HepG2 (cell line): Measurements from ENCODE around the gene CBX5. TPM values are rescaled to one million over a fixed set of nuclear protein-coding genes. Genes with fewer than 3 reads are reported as not detected.

Experiments used
- ASH2L ChIP-seq: fragments of 300-600, 200-600 bp; sonication (generic); IDR thresholded peaks from 2 replicates; pipeline ENCODE4 v1.7.0; 2017; ENCODE audit warnings: low read depth, mild to moderate bottlenecking, moderate library complexity, mixed read lengths, low read length; ENCODE audit not compliant: insufficient read length
- EZH2 ChIP-seq: conservative IDR thresholded peaks from 2 replicates; pipeline ENCODE4 v1.6.1; 2012; ENCODE audit warnings: mild to moderate bottlenecking, low read depth, low read length, moderate library complexity
- KDM5A ChIP-seq: fragments of 200-600 bp; sonication (generic); IDR thresholded peaks from 2 replicates; pipeline ENCODE4 v1.7.0; 2018; ENCODE audit warnings: antibody characterized with exemption, mild to moderate bottlenecking, low read length, borderline replicate concordance
- KLF6 ChIP-seq: IDR thresholded peaks from 2 replicates; pipeline ENCODE4 v1.8.0; 2016; ENCODE audit warnings: missing biosample characterization, missing genetic modification reagents
- NFYC ChIP-seq: IDR thresholded peaks from 2 replicates; pipeline ENCODE4 v1.6.1; 2016; ENCODE audit warnings: missing genetic modification reagents, missing compliant biosample characterization
- POLR2G ChIP-seq: fragments of 200-400 bp; formaldehyde crosslinking; IDR thresholded peaks from 2 replicates; pipeline ENCODE4 v1.6.1; 2018; ENCODE audit warnings: mild to moderate bottlenecking, low read depth, low read length, moderate library complexity
- RFXAP ChIP-seq: sonication (generic); formaldehyde crosslinking; IDR thresholded peaks from 2 replicates; pipeline ENCODE4 v1.4.0; 2020; ENCODE audit warnings: missing genetic modification reagents, borderline replicate concordance
- TARDBP ChIP-seq: sonication (generic); formaldehyde crosslinking; IDR thresholded peaks from 2 replicates; pipeline ENCODE4 v1.8.0; 2022; ENCODE audit warnings: mild to moderate bottlenecking, missing genetic modification reagents
- TBP ChIP-seq: sonication (generic); formaldehyde crosslinking; IDR thresholded peaks from 2 replicates; pipeline ENCODE4 v1.5.0; 2020; ENCODE audit warnings: missing genetic modification reagents
- ZNF274 ChIP-seq: sonication (generic); formaldehyde crosslinking; IDR thresholded peaks from 2 replicates; pipeline ENCODE4 v1.5.1; 2020; ENCODE audit warnings: mild to moderate bottlenecking, missing genetic modification reagents
- ZNF816 ChIP-seq: sonication (generic); formaldehyde crosslinking; IDR thresholded peaks from 2 replicates; pipeline ENCODE4 v1.8.0; 2022; ENCODE audit warnings: missing genetic modification reagents, mild to moderate bottlenecking, borderline replicate concordance
- polyA plus RNA-seq, 8 experiments: library from polyadenylated mRNA; depleted of rRNA in 3 of 8; stranded (reverse) in 7 of 8; unstranded in 1 of 8; fragments of >200 nt; fragmentation: Illumina TruSeq in 4 of 8; extraction: Trizol in 4 of 8; gene quantifications; 2 replicates each; pipeline versions ENCODE4 v1.2.1 to v1.2.3, GENCODE V29; 2011 to 2016; ENCODE audit warnings: low read depth in 4 of 8, missing spikeins in 1 of 8, mixed read lengths in 1 of 8; ENCODE audit not compliant: insufficient read depth in 1 of 8
- total RNA-seq, 5 experiments: library from RNA; depleted of rRNA; stranded (reverse); fragments of >200 nt; fragmentation: Illumina TruSeq; extraction: Trizol; gene quantifications; 2 replicates each; pipeline ENCODE4 v1.2.3, GENCODE V29; 2016; ENCODE audit warnings: low read depth in 1 of 5
- TF ChIP-seq, protein P1 (sequence below): sonication (generic); formaldehyde crosslinking; IDR thresholded peaks from 2 replicates; pipeline ENCODE4 v1.5.0; 2020; ENCODE audit warnings: missing genetic modification reagents, mild to moderate bottlenecking, borderline replicate concordance
- TF ChIP-seq, protein P2 (sequence below): IDR thresholded peaks from 2 replicates; pipeline ENCODE4 v1.6.1; 2012; ENCODE audit warnings: inconsistent platforms
- TF ChIP-seq, protein P3 (sequence below): sonication (generic); formaldehyde crosslinking; IDR thresholded peaks from 2 replicates; pipeline ENCODE4 v1.4.0; 2020; ENCODE audit warnings: mild to moderate bottlenecking, missing genetic modification reagents
- TF ChIP-seq, protein P4 (sequence below): sonication (generic); formaldehyde crosslinking; IDR thresholded peaks from 2 replicates; pipeline ENCODE4 v1.4.0; 2020; ENCODE audit warnings: missing genetic modification reagents
- TF ChIP-seq, protein P5 (sequence below): sonication (generic); formaldehyde crosslinking; IDR thresholded peaks from 2 replicates; pipeline ENCODE4 v1.5.1; 2020; ENCODE audit warnings: mild to moderate bottlenecking, missing genetic modification reagents, moderate library complexity
- TF ChIP-seq, protein P6 (sequence below): sonication (generic); formaldehyde crosslinking; IDR thresholded peaks from 2 replicates; pipeline ENCODE4 v1.5.0; 2020; ENCODE audit warnings: mild to moderate bottlenecking, missing genetic modification reagents, borderline replicate concordance
- TF ChIP-seq, protein P7 (sequence below): sonication (generic); formaldehyde crosslinking; IDR thresholded peaks from 2 replicates; pipeline ENCODE4 v1.4.0; 2020; ENCODE audit warnings: missing genetic modification reagents

The CBX5 gene
- total and polyA plus RNA-seq, 2 of the 13 experiments (the other 11 are each of a cell fraction or from before 2014, with no cell fraction given) = 16.0 to 22.2 TPM

DNA sequence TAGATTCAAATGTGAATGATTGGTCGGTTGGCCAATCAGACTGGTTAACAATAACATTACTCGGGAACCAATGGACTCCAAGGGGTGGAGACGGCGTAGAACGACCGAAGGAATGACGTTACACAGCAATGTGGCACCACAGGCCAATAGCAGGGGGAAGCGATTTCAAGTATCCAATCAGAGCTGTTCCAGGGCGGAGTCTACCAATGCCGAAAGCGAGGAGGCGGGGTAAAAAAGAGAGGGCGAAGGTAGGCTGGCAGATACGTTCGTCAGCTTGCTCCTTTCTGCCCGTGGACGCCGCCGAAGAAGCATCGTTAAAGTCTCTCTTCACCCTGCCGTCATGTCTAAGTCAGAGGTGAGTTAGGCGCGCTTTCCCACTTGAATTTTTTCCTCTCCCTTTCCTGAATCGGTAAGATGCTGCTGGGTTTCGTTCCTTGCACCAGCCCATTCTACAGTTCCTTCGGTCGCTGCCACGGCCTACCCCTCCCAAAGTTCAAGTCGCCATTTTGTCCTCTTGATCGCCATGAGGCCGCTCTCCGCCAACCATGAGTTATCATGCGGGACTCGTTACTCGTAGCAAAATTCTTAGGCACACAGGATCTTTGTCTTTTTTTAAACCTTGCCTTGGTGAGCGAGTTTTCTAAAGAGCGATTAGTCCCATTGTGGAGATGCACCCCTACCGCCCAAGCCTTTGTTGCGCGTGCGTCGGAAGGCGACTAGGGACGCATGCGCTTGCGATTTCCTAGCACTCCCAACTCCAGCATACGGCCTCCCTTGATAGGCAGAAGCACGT lies 742 bp upstream of the CBX5 start, which contains the start of gene HNRNPA1 (continued):
- TF ChIP-seq, protein P1, sequence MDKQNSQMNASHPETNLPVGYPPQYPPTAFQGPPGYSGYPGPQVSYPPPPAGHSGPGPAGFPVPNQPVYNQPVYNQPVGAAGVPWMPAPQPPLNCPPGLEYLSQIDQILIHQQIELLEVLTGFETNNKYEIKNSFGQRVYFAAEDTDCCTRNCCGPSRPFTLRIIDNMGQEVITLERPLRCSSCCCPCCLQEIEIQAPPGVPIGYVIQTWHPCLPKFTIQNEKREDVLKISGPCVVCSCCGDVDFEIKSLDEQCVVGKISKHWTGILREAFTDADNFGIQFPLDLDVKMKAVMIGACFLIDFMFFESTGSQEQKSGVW (CRISPR knock-in tag) = no peak
- TF ChIP-seq POLR2G (peak; percentile 99), KDM5A (peak; percentile 62; the same call in 1 of the 2 replicates), RFXAP (CRISPR knock-in tag) (peak; percentile 21; the same call in 1 of the 2 replicates), ASH2L (peak; percentile 76), NFYC (CRISPR knock-in tag) (peak; percentile 93), ZNF816 (peak; percentile 66; the same call in 1 of the 2 replicates), KLF6 (CRISPR knock-in tag) (peak; percentile 60; the same call in 1 of the 2 replicates), TARDBP (CRISPR knock-in tag) (peak; percentile 30; the same call in 1 of the 2 replicates), TBP (CRISPR knock-in tag) (no peak), ZNF274 (peak; percentile 50; the same call in 1 of the 2 replicates), EZH2 (no peak)
- TF ChIP-seq, protein P2, sequence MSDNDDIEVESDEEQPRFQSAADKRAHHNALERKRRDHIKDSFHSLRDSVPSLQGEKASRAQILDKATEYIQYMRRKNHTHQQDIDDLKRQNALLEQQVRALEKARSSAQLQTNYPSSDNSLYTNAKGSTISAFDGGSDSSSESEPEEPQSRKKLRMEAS = peak; percentile 78
- TF ChIP-seq, protein P3, sequence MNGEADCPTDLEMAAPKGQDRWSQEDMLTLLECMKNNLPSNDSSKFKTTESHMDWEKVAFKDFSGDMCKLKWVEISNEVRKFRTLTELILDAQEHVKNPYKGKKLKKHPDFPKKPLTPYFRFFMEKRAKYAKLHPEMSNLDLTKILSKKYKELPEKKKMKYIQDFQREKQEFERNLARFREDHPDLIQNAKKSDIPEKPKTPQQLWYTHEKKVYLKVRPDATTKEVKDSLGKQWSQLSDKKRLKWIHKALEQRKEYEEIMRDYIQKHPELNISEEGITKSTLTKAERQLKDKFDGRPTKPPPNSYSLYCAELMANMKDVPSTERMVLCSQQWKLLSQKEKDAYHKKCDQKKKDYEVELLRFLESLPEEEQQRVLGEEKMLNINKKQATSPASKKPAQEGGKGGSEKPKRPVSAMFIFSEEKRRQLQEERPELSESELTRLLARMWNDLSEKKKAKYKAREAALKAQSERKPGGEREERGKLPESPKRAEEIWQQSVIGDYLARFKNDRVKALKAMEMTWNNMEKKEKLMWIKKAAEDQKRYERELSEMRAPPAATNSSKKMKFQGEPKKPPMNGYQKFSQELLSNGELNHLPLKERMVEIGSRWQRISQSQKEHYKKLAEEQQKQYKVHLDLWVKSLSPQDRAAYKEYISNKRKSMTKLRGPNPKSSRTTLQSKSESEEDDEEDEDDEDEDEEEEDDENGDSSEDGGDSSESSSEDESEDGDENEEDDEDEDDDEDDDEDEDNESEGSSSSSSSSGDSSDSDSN (CRISPR knock-in tag) = peak; percentile 54
- TF ChIP-seq, protein P4, sequence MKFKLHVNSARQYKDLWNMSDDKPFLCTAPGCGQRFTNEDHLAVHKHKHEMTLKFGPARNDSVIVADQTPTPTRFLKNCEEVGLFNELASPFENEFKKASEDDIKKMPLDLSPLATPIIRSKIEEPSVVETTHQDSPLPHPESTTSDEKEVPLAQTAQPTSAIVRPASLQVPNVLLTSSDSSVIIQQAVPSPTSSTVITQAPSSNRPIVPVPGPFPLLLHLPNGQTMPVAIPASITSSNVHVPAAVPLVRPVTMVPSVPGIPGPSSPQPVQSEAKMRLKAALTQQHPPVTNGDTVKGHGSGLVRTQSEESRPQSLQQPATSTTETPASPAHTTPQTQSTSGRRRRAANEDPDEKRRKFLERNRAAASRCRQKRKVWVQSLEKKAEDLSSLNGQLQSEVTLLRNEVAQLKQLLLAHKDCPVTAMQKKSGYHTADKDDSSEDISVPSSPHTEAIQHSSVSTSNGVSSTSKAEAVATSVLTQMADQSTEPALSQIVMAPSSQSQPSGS (CRISPR knock-in tag) = peak; percentile 37; the same call in 1 of the 2 replicates
- TF ChIP-seq, protein P5, sequence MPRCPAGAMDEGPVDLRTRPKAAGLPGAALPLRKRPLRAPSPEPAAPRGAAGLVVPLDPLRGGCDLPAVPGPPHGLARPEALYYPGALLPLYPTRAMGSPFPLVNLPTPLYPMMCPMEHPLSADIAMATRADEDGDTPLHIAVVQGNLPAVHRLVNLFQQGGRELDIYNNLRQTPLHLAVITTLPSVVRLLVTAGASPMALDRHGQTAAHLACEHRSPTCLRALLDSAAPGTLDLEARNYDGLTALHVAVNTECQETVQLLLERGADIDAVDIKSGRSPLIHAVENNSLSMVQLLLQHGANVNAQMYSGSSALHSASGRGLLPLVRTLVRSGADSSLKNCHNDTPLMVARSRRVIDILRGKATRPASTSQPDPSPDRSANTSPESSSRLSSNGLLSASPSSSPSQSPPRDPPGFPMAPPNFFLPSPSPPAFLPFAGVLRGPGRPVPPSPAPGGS = no peak
- TF ChIP-seq, protein P6, sequence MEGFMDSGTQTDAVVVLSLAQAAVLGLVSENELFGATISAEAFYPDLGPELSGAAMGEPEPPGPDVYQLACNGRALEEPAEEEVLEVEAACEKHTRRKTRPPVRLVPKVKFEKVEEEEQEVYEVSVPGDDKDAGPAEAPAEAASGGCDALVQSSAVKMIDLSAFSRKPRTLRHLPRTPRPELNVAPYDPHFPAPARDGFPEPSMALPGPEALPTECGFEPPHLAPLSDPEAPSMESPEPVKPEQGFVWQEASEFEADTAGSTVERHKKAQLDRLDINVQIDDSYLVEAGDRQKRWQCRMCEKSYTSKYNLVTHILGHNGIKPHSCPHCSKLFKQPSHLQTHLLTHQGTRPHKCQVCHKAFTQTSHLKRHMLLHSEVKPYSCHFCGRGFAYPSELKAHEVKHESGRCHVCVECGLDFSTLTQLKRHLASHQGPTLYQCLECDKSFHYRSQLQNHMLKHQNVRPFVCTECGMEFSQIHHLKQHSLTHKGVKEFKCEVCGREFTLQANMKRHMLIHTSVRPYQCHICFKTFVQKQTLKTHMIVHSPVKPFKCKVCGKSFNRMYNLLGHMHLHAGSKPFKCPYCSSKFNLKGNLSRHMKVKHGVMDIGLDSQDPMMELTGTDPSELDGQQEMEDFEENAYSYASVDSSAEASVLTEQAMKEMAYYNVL = no peak
- TF ChIP-seq, protein P7, sequence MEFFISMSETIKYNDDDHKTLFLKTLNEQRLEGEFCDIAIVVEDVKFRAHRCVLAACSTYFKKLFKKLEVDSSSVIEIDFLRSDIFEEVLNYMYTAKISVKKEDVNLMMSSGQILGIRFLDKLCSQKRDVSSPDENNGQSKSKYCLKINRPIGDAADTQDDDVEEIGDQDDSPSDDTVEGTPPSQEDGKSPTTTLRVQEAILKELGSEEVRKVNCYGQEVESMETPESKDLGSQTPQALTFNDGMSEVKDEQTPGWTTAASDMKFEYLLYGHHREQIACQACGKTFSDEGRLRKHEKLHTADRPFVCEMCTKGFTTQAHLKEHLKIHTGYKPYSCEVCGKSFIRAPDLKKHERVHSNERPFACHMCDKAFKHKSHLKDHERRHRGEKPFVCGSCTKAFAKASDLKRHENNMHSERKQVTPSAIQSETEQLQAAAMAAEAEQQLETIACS (CRISPR knock-in tag) = 0 out of 2 replicates have a peak, but pooled peaks have one; percentile 20
